K562 (cell line): ENCODE results near the gene MOAP1. TPM values are rescaled to one million over a fixed set of nuclear protein-coding genes. Genes with fewer than 3 reads are reported as not detected.

Source experiments
- CREB1 ChIP-seq, 2 experiments: sonication (generic) in 1 of 2; formaldehyde crosslinking in 1 of 2; IDR thresholded peaks; 2 replicates each; pipeline versions ENCODE4 v1.6.1 to v1.8.0; 2012 to 2022; ENCODE audit warnings: inconsistent platforms in 1 of 2, mild to moderate bottlenecking in 1 of 2, missing genetic modification reagents in 1 of 2, moderate library complexity in 1 of 2
- CREBBP ChIP-seq: IDR thresholded peaks from one replicate; pipeline ENCODE4 v1.6.1; 2012; ENCODE audit warnings: low read depth, mild to moderate bottlenecking, control low read depth, inconsistent platforms, low read length
- CTCF ChIP-seq, 3 experiments: IDR thresholded peaks in 2 of 3; conservative IDR thresholded peaks in 1 of 3; 2 replicates each; pipeline ENCODE4 v1.5.1; 2011 to 2012; ENCODE audit warnings: low read length in 3 of 3, mild to moderate bottlenecking in 3 of 3, control low read depth in 2 of 3, improper control_type of control experiment in 1 of 3, inconsistent platforms in 1 of 3, low read depth in 1 of 3, mixed read lengths in 1 of 3, moderate library complexity in 1 of 3; ENCODE audit not compliant: insufficient read depth in 2 of 3
- DLX4 ChIP-seq: fragments of 250-450 bp; sonication (Bioruptor Pico); IDR thresholded peaks from 2 replicates; pipeline ENCODE4 v1.6.1; 2021; ENCODE audit warnings: mild to moderate bottlenecking
- FUS ChIP-seq: fragments of 200-400 bp; formaldehyde crosslinking; optimal IDR thresholded peaks from 2 replicates; pipeline ENCODE3; 2017; ENCODE audit warnings: low read depth, low read length
- GTF3C2 ChIP-seq: IDR thresholded peaks from 3 replicates; pipeline ENCODE4 v1.6.1; 2011; ENCODE audit warnings: borderline replicate concordance, mild to moderate bottlenecking, moderate library complexity; ENCODE audit not compliant: insufficient read length; ENCODE audit errors: extremely low read depth
- MEF2A ChIP-seq: IDR thresholded peaks from 2 replicates; pipeline ENCODE4 v1.6.1; 2011; ENCODE audit warnings: low read depth, mild to moderate bottlenecking, low read length, moderate library complexity; ENCODE audit not compliant: control insufficient read depth
- MYC ChIP-seq, 2 experiments: fragments of 250-450 bp in 1 of 2; sonication (Bioruptor Pico) in 1 of 2; IDR thresholded peaks; 2 replicates each; pipeline versions ENCODE4 v1.5.1 to v1.6.1; 2012 to 2021; ENCODE audit warnings: low read depth in 2 of 2, borderline replicate concordance in 1 of 2, improper control_type of control experiment in 1 of 2, low read length in 1 of 2, mild to moderate bottlenecking in 1 of 2, moderate library complexity in 1 of 2
- NFIC ChIP-seq: fragments of 450-650 bp; IDR thresholded peaks from 2 replicates; pipeline ENCODE4 v1.6.1; 2017; ENCODE audit warnings: mild to moderate bottlenecking, inconsistent platforms
- PCBP2 ChIP-seq: fragments of 200-400 bp; formaldehyde crosslinking; IDR thresholded peaks from 2 replicates; pipeline ENCODE4 v1.6.1; 2018; ENCODE audit warnings: low read length, low read depth, mild to moderate bottlenecking, moderate library complexity; ENCODE audit not compliant: poor library complexity, severe bottlenecking
- POU5F1 ChIP-seq: fragments of 150-350 bp; IDR thresholded peaks from 2 replicates; pipeline ENCODE4 v1.6.1; 2014; ENCODE audit warnings: borderline replicate concordance, low read length, low read depth, mild to moderate bottlenecking; ENCODE audit not compliant: partially characterized antibody
- PURB ChIP-seq: sonication (generic); formaldehyde crosslinking; IDR thresholded peaks from 2 replicates; pipeline ENCODE4 v1.9.0; 2021; ENCODE audit warnings: low read depth, mild to moderate bottlenecking, missing genetic modification reagents
- U2AF1 ChIP-seq: fragments of 200-400 bp; formaldehyde crosslinking; optimal IDR thresholded peaks from 2 replicates; pipeline ENCODE3; 2017; ENCODE audit warnings: mild to moderate bottlenecking, low read depth, low read length, moderate library complexity
- ZC3H11A ChIP-seq: IDR thresholded peaks from 2 replicates; pipeline ENCODE4 v1.6.1; 2012; ENCODE audit warnings: low read depth, low read length, improper control_type of control experiment
- ZNF589 ChIP-seq: fragments of 200-800 bp; sonication (Bioruptor generic); IDR thresholded peaks from 2 replicates; pipeline ENCODE4 v1.6.1; 2016; ENCODE audit warnings: low read depth, missing genetic modification characterization, missing compliant biosample characterization
- ZNF592 ChIP-seq: fragments of 450-650 bp; IDR thresholded peaks from 2 replicates; pipeline ENCODE4 v1.6.1; 2017; ENCODE audit warnings: antibody characterized with exemption, mild to moderate bottlenecking
- ZSCAN29 ChIP-seq: fragments of 450-650 bp; IDR thresholded peaks from 2 replicates; pipeline ENCODE4 v1.6.1; 2017
- polyA plus RNA-seq, 8 experiments: library from polyadenylated mRNA; depleted of rRNA in 4 of 8; stranded (reverse) in 5 of 8; unstranded in 3 of 8; fragments of >200 nt; fragmentation: Nextera tagmentation in 2 of 8; fragmentation: Illumina TruSeq in 1 of 8; extraction: Ambion mirVana in 2 of 8; extraction: Trizol in 1 of 8; gene quantifications; 2 replicates each; pipeline versions ENCODE4 v1.2.1 to v1.2.3, GENCODE V29; 2011 to 2014; ENCODE audit warnings: inconsistent platforms in 1 of 8, missing spikeins in 1 of 8
- total RNA-seq, 7 experiments: library from RNA; depleted of rRNA in 6 of 7; stranded (reverse); fragments of >200 nt in 6 of 7; fragmentation: Illumina TruSeq in 2 of 7; extraction: Trizol in 2 of 7; gene quantifications; 2 replicates each; pipeline versions ENCODE4 v1.2.1 to v1.2.3, GENCODE V29; 2011 to 2021; ENCODE audit warnings: low replicate concordance in 1 of 7

MOAP1 gene
- total and polyA plus RNA-seq, 9 of the 15 experiments (the other 6 are each of a cell fraction or from before 2014, with no cell fraction given) = 1.5 to 14.4 (median 6.0) TPM

- TF ChIP-seq GTF3C2 (no peak), PURB (CRISPR knock-in tag) (no peak), MEF2A (no peak), U2AF1 (no peak), CREB1 (IDR thresholded peaks at IDR 0.05) (no peak), CREB1 (CRISPR knock-in tag; IDR thresholded peaks at IDR 0.05) (no peak), CTCF (IDR thresholded peaks at IDR 0.05 in 2 of 3, conservative IDR thresholded peaks at IDR 0.05 in 1 of 3; ENCODE audit: insufficient read depth in 2 of 3, low read depth in 1 of 3, low read length in 3 of 3) (peak; percentile 22 to 50 (median 40); a peak in 4 of 6 replicates), DLX4 (CRISPR knock-in tag) (no peak), ZSCAN29 (no peak), POU5F1 (no peak), MYC (IDR thresholded peaks at IDR 0.05; ENCODE audit: low read depth, low read length) (no peak), MYC (CRISPR knock-in tag; IDR thresholded peaks at IDR 0.05; ENCODE audit: borderline replicate concordance, low read depth) (no peak), ZNF592 (no peak), NFIC (peak; percentile 97), ZC3H11A (no peak), CREBBP (no peak), FUS (no peak), ZNF589 (CRISPR knock-in tag) (no peak), PCBP2 (no peak)
These were observed 46.8 kb downstream of the MOAP1 start (continued) for GRCh38 chr14:93137864-93138263.
